GM23338 (cell line): ENCODE results near the gene OR12D3.

Experiments
- EZH2phosphoT487 ChIP-seq: fragments of 200-600 bp; sonication (generic); IDR thresholded peaks from one replicate; pipeline ENCODE4 v1.8.1; 2018; ENCODE audit warnings: antibody characterized with exemption; ENCODE audit not compliant: unreplicated experiment
- POLR2AphosphoS5 ChIP-seq: IDR thresholded peaks from 2 replicates; pipeline ENCODE4 v1.6.1; 2016; ENCODE audit warnings: antibody characterized with exemption, low read depth
- TF ChIP-seq, protein P1 (sequence below), 2 experiments: fragments of 200-600 bp in 1 of 2; sonication (generic) in 1 of 2; conservative IDR thresholded peaks; 2 replicates each; pipeline versions ENCODE4 v1.5.1 to v1.6.1; 2016 to 2017; ENCODE audit warnings: antibody characterized with exemption in 2 of 2, low read depth in 2 of 2, mild to moderate bottlenecking in 2 of 2, moderate library complexity in 1 of 2

DNA sequence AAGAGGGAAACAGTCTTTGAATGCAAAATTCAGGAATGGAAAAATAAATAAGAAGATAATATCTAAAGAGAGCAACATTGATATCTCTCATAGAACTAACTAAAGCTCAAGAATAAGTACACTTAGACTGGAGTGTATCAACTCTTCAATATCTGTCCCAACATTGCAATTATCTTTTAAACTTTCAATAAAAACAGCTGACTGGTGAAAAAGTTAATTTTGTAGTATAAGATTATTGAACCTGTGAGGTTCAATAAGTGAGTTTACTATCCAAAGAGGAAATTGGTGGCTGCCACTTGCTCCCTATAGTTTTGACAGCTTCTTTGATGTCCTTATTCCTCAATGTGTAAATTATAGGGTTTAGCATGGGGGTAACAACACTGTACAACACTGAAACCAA is 20.1 kb downstream of the OR12D3 start:
- TF ChIP-seq, protein P1, sequence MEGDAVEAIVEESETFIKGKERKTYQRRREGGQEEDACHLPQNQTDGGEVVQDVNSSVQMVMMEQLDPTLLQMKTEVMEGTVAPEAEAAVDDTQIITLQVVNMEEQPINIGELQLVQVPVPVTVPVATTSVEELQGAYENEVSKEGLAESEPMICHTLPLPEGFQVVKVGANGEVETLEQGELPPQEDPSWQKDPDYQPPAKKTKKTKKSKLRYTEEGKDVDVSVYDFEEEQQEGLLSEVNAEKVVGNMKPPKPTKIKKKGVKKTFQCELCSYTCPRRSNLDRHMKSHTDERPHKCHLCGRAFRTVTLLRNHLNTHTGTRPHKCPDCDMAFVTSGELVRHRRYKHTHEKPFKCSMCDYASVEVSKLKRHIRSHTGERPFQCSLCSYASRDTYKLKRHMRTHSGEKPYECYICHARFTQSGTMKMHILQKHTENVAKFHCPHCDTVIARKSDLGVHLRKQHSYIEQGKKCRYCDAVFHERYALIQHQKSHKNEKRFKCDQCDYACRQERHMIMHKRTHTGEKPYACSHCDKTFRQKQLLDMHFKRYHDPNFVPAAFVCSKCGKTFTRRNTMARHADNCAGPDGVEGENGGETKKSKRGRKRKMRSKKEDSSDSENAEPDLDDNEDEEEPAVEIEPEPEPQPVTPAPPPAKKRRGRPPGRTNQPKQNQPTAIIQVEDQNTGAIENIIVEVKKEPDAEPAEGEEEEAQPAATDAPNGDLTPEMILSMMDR (conservative IDR thresholded peaks at IDR 0.05; ENCODE audit: low read depth in 2 of 2): no peak
- no peak for TF ChIP-seq EZH2phosphoT487
- no peak for TF ChIP-seq POLR2AphosphoS5
